ENCODE results near the gene GTSF1L.

GRCh38 chr20:43770342-43770741, 43.5 kb upstream of the GTSF1L start:
- no peak for TF ChIP-seq CTCF (IDR thresholded peaks at IDR 0.05)
- TF ChIP-seq EP300 (IDR thresholded peaks at IDR 0.05; ENCODE audit: low read depth) = no peak
- TF ChIP-seq POLR2AphosphoS5 (IDR thresholded peaks at IDR 0.05) = no peak
- no peak for TF ChIP-seq POLR2A (IDR thresholded peaks at IDR 0.05)

Measured in transverse colon (tissue), 4 donors.